Brain microvascular endothelial cell (primary cell): ENCODE results near the gene STT3A.

ENCODE experiments used
- DNase-seq: peaks from one replicate; pipeline ENCODE4 v3.0.0-alpha.2; 2020
- H3K27ac ChIP-seq: fragments of 250-450 bp; sonication (Bioruptor Pico); 2 replicates; pipeline ENCODE4 v1.5.1; 2020; ENCODE audit warnings: mild to moderate bottlenecking, moderate library complexity
- H3K27me3 ChIP-seq: fragments of 250-450 bp; sonication (Bioruptor Pico); replicated peaks from 2 replicates; pipeline ENCODE4 v1.5.1; 2020; ENCODE audit warnings: mild to moderate bottlenecking
- H3K36me3 ChIP-seq: fragments of 250-450 bp; sonication (Bioruptor Pico); replicated peaks from 2 replicates; pipeline ENCODE4 v1.5.1; 2020; ENCODE audit warnings: mild to moderate bottlenecking
- H3K4me3 ChIP-seq: 2 replicates; pipeline ENCODE4 v1.5.1; 2011; ENCODE audit warnings: low read depth, mild to moderate bottlenecking, control low read depth, low read length, moderate library complexity
- CTCF ChIP-seq: IDR thresholded peaks from 2 replicates; pipeline ENCODE4 v1.5.1; 2011; ENCODE audit warnings: low read depth, mild to moderate bottlenecking, moderate library complexity, low read length, control low read depth, inconsistent platforms; ENCODE audit errors: missing control alignments
- in situ Hi-C: cut with HindIII; loops from 2 replicates; pipeline ENCODE4 v1.10.0; 2017; ENCODE audit warnings: low sequenced_read_pairs, low pct_ligation_motif_present

Gene STT3A

GRCh38 chr11:125638315-125638714 is 45.7 kb downstream of the STT3A start:
- no peak for TF ChIP-seq CTCF
- Histone ChIP-seq H3K36me3 (peaks cover 10% of the 10 kb centered on the region), H3K4me3 (no peak overlapping the region), H3K27ac (no peak overlapping the region), H3K27me3 (no peaks in the 10 kb centered on the region)
- no peak for DNase-seq
- in situ Hi-C loops: no loop called here

GRCh38 chr11:125645871-125646270 is 53.2 kb downstream of the STT3A start:
- no peaks in the 10 kb centered on the region for H3K27me3 ChIP-seq
- H3K4me3 ChIP-seq: no peak overlapping the region
- H3K36me3 ChIP-seq: peaks cover 6% of the 10 kb centered on the region
- no peak for TF ChIP-seq CTCF
- in situ Hi-C loops: no loop called here
- H3K27ac ChIP-seq: no peak overlapping the region
- DNase-seq: no peak

GRCh38 chr11:125649465-125650166 is 57.0 kb downstream of the STT3A start:
- in situ Hi-C loops: no loop called here

GRCh38 chr11:125662689-125663088 is 70.0 kb downstream of the STT3A start:
- Histone ChIP-seq H3K27me3 (no peaks in the 10 kb centered on the region), H3K27ac (no peak overlapping the region), H3K36me3 (no peaks in the 10 kb centered on the region), H3K4me3 (no peak overlapping the region)
- no peak for TF ChIP-seq CTCF
- in situ Hi-C loops: no loop called here
- DNase-seq: no peak

More at GRCh38 chr11:125649465-125650166, 57.0 kb downstream of the STT3A start:
- no peak for DNase-seq
- Histone ChIP-seq H3K36me3 (peaks cover 2% of the 10 kb centered on the region), H3K4me3 (no peak overlapping the region), H3K27me3 (no peaks in the 10 kb centered on the region), H3K27ac (no peak overlapping the region)
- no peak for TF ChIP-seq CTCF

GRCh38 chr11:125663910-125664309 is 71.3 kb downstream of the STT3A start:
- H3K27me3 ChIP-seq: no peaks in the 10 kb centered on the region
- H3K27ac ChIP-seq: no peak overlapping the region
- DNase-seq: no peak
- in situ Hi-C loops: no loop called here
- H3K4me3 ChIP-seq: no peak overlapping the region
- TF ChIP-seq CTCF: no peak
- H3K36me3 ChIP-seq: no peaks in the 10 kb centered on the region

- Histone ChIP-seq H3K4me3 (no peak overlapping the region), H3K36me3 (no peaks in the 10 kb centered on the region), H3K27ac (no peak overlapping the region), H3K27me3 (no peaks in the 10 kb centered on the region)
- no peak for TF ChIP-seq CTCF
- no peak for DNase-seq
- in situ Hi-C loops: no loop called here
Measured at GRCh38 chr11:125667151-125667550, 74.5 kb downstream of the STT3A start.
